Osteocyte (in vitro differentiated cells): ENCODE measurements around the gene MINAR1. TPM values are rescaled to one million over a fixed set of nuclear protein-coding genes. Genes with fewer than 3 reads are reported as not detected.

Source experiments
- DNase-seq: peaks from one replicate; pipeline ENCODE4 v3.0.0; 2021; ENCODE audit warnings: mixed read lengths; ENCODE audit not compliant: unreplicated experiment; ENCODE audit errors: extremely low spot score
- H3K27ac Mint-ChIP-seq: one replicate; pipeline ENCODE4 v1.8.0; 2021; ENCODE audit warnings: mild to moderate bottlenecking, mixed read lengths; ENCODE audit not compliant: unreplicated experiment
- H3K27me3 Mint-ChIP-seq: one replicate; pipeline ENCODE4 v1.8.0; 2021; ENCODE audit warnings: mixed read lengths; ENCODE audit not compliant: unreplicated experiment
- H3K36me3 Mint-ChIP-seq: one replicate; pipeline ENCODE4 v1.8.0; 2021; ENCODE audit warnings: mixed read lengths; ENCODE audit not compliant: unreplicated experiment
- H3K4me1 Mint-ChIP-seq: one replicate; pipeline ENCODE4 v1.8.0; 2021; ENCODE audit warnings: mixed read lengths; ENCODE audit not compliant: unreplicated experiment
- H3K4me3 Mint-ChIP-seq: one replicate; pipeline ENCODE4 v1.8.0; 2021; ENCODE audit warnings: mild to moderate bottlenecking, moderate library complexity, mixed read lengths; ENCODE audit not compliant: unreplicated experiment
- H3K9me3 Mint-ChIP-seq: one replicate; pipeline ENCODE4 v1.8.0; 2021; ENCODE audit warnings: mixed read lengths; ENCODE audit not compliant: unreplicated experiment
- total RNA-seq: library from RNA; stranded (reverse); gene quantifications from 2 replicates; pipeline ENCODE4 v1.2.1, GENCODE V29; 2021
- TF ChIP-seq, protein P1 (sequence below): fragments of 200-600 bp; sonication (generic); IDR thresholded peaks from 2 replicates; pipeline ENCODE4 v1.5.0; 2021; ENCODE audit warnings: antibody characterized with exemption, mild to moderate bottlenecking, moderate library complexity

Gene MINAR1
- total RNA-seq, 1 donor from 2014 or later = 2.1 TPM

DNA sequence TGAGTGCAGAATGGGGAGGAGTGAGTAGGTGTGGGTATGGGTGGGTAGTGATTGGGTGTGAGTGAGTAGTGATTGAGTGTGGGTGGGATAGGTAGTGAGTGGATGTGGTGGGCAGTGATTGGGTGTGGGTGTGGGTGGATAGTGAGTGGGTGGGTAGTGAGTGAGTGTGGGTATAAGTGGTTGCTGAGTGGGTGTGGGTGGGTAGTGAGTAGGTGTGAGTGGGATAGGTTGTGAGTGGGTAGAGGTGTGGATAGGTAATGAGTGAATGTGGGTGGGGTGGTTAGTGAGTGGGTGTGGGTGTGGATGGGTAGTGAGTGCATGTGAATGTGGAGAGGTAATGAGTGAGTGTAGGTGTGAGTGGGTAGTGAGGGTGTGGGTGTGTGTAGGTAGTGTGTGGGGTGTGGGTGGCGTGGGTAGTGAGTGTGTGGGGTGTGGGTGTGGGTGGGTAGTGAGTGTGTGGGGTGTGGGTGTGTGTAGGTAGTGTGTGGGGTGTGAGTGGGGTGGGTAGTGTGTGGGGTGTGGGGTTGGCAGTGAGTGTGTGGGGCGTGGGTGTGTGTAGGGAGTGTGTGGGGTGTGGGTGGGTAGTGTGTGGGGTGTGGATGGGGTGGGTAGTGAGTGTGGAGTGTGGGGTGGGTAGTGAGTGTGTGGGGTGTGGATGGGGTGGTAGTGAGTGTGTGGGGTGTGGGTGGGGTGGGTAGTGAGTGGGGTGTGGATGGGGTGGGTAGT, 5.3 kb downstream of the MINAR1 start:
- no peaks in the 10 kb centered on the region for H3K36me3 Mint-ChIP-seq
- no peak overlapping the region for H3K27ac Mint-ChIP-seq
- H3K4me1 Mint-ChIP-seq = peaks cover 4% of the 10 kb centered on the region
- no peak overlapping the region for H3K4me3 Mint-ChIP-seq
- DNase-seq = no peak
- TF ChIP-seq, protein P1, sequence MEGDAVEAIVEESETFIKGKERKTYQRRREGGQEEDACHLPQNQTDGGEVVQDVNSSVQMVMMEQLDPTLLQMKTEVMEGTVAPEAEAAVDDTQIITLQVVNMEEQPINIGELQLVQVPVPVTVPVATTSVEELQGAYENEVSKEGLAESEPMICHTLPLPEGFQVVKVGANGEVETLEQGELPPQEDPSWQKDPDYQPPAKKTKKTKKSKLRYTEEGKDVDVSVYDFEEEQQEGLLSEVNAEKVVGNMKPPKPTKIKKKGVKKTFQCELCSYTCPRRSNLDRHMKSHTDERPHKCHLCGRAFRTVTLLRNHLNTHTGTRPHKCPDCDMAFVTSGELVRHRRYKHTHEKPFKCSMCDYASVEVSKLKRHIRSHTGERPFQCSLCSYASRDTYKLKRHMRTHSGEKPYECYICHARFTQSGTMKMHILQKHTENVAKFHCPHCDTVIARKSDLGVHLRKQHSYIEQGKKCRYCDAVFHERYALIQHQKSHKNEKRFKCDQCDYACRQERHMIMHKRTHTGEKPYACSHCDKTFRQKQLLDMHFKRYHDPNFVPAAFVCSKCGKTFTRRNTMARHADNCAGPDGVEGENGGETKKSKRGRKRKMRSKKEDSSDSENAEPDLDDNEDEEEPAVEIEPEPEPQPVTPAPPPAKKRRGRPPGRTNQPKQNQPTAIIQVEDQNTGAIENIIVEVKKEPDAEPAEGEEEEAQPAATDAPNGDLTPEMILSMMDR = no peak
- H3K27me3 Mint-ChIP-seq = peaks cover 44% of the 10 kb centered on the region
- no peaks in the 10 kb centered on the region for H3K9me3 Mint-ChIP-seq

DNA sequence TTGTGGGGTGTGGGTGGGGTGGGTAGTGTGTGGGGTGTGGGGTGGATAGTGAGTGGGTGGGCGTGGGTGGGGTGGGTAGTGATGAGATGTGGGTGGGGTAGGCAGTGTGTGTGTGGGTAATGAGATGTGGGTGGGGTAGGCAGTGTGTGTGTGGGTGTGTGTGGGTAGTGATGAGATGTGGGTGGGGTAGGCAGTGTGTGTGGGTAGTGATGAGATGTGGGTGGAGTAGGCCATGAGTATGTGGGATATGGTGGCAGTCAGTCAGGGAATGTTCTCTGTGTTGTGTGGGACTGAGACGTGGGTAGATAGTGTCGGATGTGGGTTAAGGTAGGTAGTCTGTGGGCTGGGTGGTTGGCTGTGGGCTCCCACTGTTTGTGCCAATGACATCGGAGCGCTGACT, 7.1 kb downstream of the MINAR1 start:
- TF ChIP-seq, protein P1 = no peak
- no peaks in the 10 kb centered on the region for H3K9me3 Mint-ChIP-seq
- H3K4me1 Mint-ChIP-seq = no peaks in the 10 kb centered on the region
- no peaks in the 10 kb centered on the region for H3K36me3 Mint-ChIP-seq
- no peak overlapping the region for H3K27ac Mint-ChIP-seq
- peaks cover 26% of the 10 kb centered on the region for H3K27me3 Mint-ChIP-seq
- H3K4me3 Mint-ChIP-seq = no peak overlapping the region
- DNase-seq = no peak

DNA sequence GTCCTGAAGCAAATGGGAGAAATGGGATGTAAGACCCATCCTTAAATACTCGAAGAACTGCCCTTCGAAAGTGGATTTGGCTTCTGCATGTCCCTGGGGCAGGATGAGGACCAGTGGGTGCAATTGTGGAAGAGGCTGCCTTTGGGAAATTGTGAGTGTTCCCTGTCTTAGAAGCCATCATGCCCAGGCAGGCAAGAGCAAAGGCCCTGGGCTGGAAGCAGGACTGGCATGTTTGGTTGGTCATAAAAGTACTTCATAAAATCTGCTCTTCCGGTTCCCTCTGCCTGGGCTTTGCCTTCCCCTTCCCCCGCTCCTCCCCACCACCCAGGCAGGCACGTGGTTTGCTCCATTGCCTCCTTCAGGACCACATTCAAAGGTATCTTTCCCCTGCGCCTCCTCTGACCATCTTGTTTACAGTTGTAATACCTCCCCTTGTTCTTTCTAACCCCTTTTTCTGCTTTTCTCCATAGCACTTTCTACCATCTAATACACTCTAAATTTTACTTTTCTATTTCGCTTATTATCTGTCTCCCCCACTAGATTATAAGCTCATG, 8.3 kb downstream of the MINAR1 start:
- Mint-ChIP-seq H3K4me1 (no peaks in the 10 kb centered on the region), H3K36me3 (no peaks in the 10 kb centered on the region), H3K9me3 (no peaks in the 10 kb centered on the region), H3K27ac (no peak overlapping the region), H3K4me3 (no peak overlapping the region), H3K27me3 (peaks cover 14% of the 10 kb centered on the region)
- DNase-seq = no peak
- TF ChIP-seq, protein P1 = no peak

DNA sequence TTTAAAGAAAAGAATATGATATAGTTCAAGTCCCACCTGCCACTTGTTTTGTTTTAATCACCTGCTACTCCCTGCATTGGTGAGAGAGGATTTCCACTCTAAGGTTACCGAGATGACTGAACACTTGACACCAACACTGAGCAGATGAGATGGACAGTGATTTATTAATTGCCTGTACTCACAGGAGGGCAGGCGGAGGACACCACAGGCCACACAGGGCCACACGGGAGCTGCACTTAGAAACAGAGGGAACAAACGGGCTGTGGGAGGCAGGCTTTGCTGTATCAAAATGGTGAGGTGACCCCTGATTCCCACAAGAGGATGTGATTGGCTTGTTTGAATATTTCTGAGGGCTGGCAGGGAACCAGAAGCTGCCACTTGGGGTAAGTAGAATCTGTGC, 10.8 kb downstream of the MINAR1 start:
- TF ChIP-seq, protein P1 = no peak
- H3K9me3 Mint-ChIP-seq = peaks cover 13% of the 10 kb centered on the region
- H3K36me3 Mint-ChIP-seq = no peaks in the 10 kb centered on the region
- no peak overlapping the region for H3K27ac Mint-ChIP-seq
- H3K4me1 Mint-ChIP-seq = no peaks in the 10 kb centered on the region
- H3K4me3 Mint-ChIP-seq = no peak overlapping the region
- DNase-seq = no peak
- H3K27me3 Mint-ChIP-seq = no peaks in the 10 kb centered on the region

DNA sequence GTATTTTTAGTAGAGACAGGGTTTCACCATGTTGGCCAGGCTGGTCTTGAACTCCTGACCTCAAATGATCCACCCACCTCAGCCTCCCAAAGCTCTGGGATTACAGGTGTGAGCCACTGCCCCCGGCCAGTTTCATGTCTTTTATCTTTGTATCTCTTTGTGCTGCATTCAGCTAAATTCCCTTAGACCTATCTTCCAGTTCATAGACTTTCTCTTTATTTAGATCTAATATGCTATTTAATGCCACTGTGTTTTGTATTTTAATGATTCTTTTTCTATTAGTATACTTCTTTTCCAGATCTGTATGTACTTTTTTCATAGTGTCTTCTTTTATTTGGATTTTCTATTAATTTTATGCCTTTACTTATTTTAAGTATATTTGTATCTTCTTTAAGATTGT, 14.9 kb downstream of the MINAR1 start:
- Mint-ChIP-seq H3K36me3 (no peaks in the 10 kb centered on the region), H3K27me3 (peaks cover 5% of the 10 kb centered on the region), H3K9me3 (peaks cover 13% of the 10 kb centered on the region), H3K4me3 (no peak overlapping the region), H3K27ac (no peak overlapping the region), H3K4me1 (no peaks in the 10 kb centered on the region)
- no peak for DNase-seq
- TF ChIP-seq, protein P1 = no peak
